Stomach (tissue), 9 donors: Measurements from ENCODE around the gene KRT86. TPM values are rescaled to one million over a fixed set of nuclear protein-coding genes. Genes with fewer than 3 reads are reported as not detected.

Experiments
- DNase-seq, 2 donors: peaks; one replicate each; pipeline versions ENCODE4 v3.0.0 to v3.0.0-alpha.2; 2013 to 2019
- H3K27ac ChIP-seq, 5 donors: fragments of 200-600 bp in 4 of 5; sonication (generic) in 4 of 5; one replicate each; pipeline ENCODE4 v1.5.1; 2013 to 2019; ENCODE audit warnings: mild to moderate bottlenecking in 1 of 5, moderate library complexity in 1 of 5
- H3K27me3 ChIP-seq, 3 donors: fragments of 200-600 bp; sonication (generic); one replicate each; pipeline ENCODE4 v1.5.1; 2017 to 2019; ENCODE audit warnings: mixed run types in 1 of 3
- H3K36me3 ChIP-seq, 4 donors: fragments of 200-600 bp; sonication (generic); 1 replicate in 3 of 4; 2 replicates in 1 of 4; pipeline ENCODE4 v1.5.1; 2016 to 2019
- H3K4me1 ChIP-seq, 4 donors: fragments of 200-600 bp; sonication (generic); one replicate each; pipeline ENCODE4 v1.5.1; 2016 to 2019
- H3K4me3 ChIP-seq, 4 donors: fragments of 200-600 bp; sonication (generic) in 3 of 4; one replicate each; pipeline ENCODE4 v1.5.1; 2016 to 2019; ENCODE audit warnings: mild to moderate bottlenecking in 1 of 4
- H3K9me3 ChIP-seq, 4 donors: fragments of 200-600 bp; sonication (generic); one replicate each; pipeline ENCODE4 v1.5.1; 2016 to 2019
- EP300 ChIP-seq: sonication (generic); formaldehyde crosslinking; IDR thresholded peaks from one replicate; pipeline ENCODE4 v1.6.1; 2017; ENCODE audit warnings: antibody characterized with exemption
- POLR2A ChIP-seq, 4 donors: fragments of 450-650 bp; IDR thresholded peaks; one replicate each; pipeline ENCODE4 v1.6.1; 2016; ENCODE audit warnings: antibody characterized with exemption in 4 of 4, control low read depth in 2 of 4, mild to moderate bottlenecking in 1 of 4, moderate library complexity in 1 of 4
- POLR2AphosphoS5 ChIP-seq, 3 donors: sonication (generic); formaldehyde crosslinking; IDR thresholded peaks; one replicate each; pipeline ENCODE4 v1.6.1; 2016; ENCODE audit warnings: antibody characterized with exemption in 3 of 3
- WGBS, 5 donors: extraction: QIAGEN DNeasy Blood & Tissue Kit in 3 of 5; methylation state at CpG; one replicate each; pipeline versions ENCODE4 v1.1.5 to v1.1.7; 2013 to 2018; 5-methylcytosine and 5-hydroxymethylcytosine counted together
- intact Hi-C: fragments of 100-400 bp; cut with DNase I; formaldehyde crosslinking; loops from one replicate; pipeline ENCODE4 v1.15.1; 2023; ENCODE audit warnings: low total_unique reads
- polyA plus RNA-seq, 3 donors: library from polyadenylated mRNA; stranded (reverse); fragments of 200-250 nt; gene quantifications; one replicate each; pipeline ENCODE4 v1.2.3, GENCODE V29; 2013
- total RNA-seq, 5 donors: library from RNA; depleted of rRNA; stranded (reverse); fragments of >200 nt; gene quantifications; one replicate each; pipeline versions ENCODE4 v1.1.0 to v1.2.3, GENCODE V29; 2014 to 2016
- TF ChIP-seq, protein P1 (sequence below), 7 experiments: fragments of 450-650 bp in 4 of 7; fragments of 200-600 bp in 3 of 7; sonication (generic) in 3 of 7; IDR thresholded peaks; one replicate each; pipeline ENCODE4 v1.5.1; 2016 to 2019; ENCODE audit warnings: antibody characterized with exemption in 7 of 7, control low read depth in 2 of 7, mild to moderate bottlenecking in 1 of 7
- donor health status: healthy with polysubstance abuse.
- donor health status: Bipolar disorder and iron deficiency.
- donor health status: healthy.

KRT86 gene
- total and polyA plus RNA-seq, 8 donors: not detected

DNA sequence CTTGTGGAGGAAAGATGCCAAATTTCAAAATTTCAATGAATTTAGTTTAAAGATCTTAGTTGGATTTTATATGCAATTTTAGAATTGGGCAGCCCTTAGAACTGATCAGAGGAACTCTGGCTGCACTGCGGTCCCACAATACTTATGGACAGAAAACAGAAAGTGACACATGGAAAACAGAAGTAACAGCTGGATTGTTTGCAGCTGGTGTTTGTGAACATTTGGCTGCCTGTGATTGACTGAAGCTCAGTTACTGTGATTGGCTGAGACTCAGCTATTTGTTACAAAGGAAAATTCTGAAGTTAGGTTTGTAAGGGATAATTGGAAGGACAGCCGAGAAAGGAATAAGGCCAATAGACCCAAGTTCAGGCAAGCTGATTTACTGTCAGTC lies 10.0 kb upstream of the KRT86 start:
- WGBS, 5 donors: 67 to 85% (median 81%) methylated on average over 2 of the region's 2 CpGs
- no peaks in the 10 kb centered on the region for H3K9me3 ChIP-seq
- no peak overlapping the region for H3K4me3 ChIP-seq
- TF ChIP-seq, protein P1, sequence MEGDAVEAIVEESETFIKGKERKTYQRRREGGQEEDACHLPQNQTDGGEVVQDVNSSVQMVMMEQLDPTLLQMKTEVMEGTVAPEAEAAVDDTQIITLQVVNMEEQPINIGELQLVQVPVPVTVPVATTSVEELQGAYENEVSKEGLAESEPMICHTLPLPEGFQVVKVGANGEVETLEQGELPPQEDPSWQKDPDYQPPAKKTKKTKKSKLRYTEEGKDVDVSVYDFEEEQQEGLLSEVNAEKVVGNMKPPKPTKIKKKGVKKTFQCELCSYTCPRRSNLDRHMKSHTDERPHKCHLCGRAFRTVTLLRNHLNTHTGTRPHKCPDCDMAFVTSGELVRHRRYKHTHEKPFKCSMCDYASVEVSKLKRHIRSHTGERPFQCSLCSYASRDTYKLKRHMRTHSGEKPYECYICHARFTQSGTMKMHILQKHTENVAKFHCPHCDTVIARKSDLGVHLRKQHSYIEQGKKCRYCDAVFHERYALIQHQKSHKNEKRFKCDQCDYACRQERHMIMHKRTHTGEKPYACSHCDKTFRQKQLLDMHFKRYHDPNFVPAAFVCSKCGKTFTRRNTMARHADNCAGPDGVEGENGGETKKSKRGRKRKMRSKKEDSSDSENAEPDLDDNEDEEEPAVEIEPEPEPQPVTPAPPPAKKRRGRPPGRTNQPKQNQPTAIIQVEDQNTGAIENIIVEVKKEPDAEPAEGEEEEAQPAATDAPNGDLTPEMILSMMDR (IDR thresholded peaks at IDR 0.05): no peak
- TF ChIP-seq EP300 (no peak), POLR2AphosphoS5 (IDR thresholded peaks at IDR 0.05) (no peak), POLR2A (IDR thresholded peaks at IDR 0.05) (no peak)
- H3K36me3 ChIP-seq: no peaks in the 10 kb centered on the region
- intact Hi-C loops: no loop called here
- no peaks in the 10 kb centered on the region for H3K4me1 ChIP-seq
- H3K27ac ChIP-seq: no peak overlapping the region
- no peak for DNase-seq
- H3K27me3 ChIP-seq: peaks cover 0 to 32% (median under 1%) of the 10 kb centered on the region in 3 donors

DNA sequence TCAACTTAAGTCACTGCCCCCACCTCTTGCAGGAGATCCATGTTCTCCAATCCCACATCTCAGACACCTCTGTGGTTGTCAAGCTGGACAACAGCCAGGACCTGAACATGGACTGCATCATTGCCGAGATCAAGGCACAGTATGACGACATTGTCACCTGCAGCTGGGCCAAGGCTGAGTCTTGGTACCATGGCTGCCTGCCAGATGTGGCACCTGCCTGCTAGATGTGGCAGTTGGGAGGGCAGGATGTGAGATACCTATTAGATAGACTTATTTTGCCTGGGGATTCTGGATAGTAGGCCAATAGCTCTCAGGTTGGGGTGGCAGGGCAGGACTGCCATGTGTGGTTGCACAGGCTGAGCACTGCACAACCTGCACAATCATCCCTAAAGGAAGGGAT lies 7.9 kb upstream of the KRT86 start:
- WGBS, 5 donors: 70 to 93% (median 82%) methylated on average over 2 of the region's 2 CpGs
- Histone ChIP-seq H3K4me3 (no peak overlapping the region), H3K9me3 (no peaks in the 10 kb centered on the region), H3K4me1 (no peaks in the 10 kb centered on the region), H3K36me3 (no peaks in the 10 kb centered on the region), H3K27ac (no peak overlapping the region), H3K27me3 (peaks cover 0 to 31% (median 0%) of the 10 kb centered on the region in 3 donors)
- intact Hi-C loops: no loop called here
- TF ChIP-seq POLR2A (IDR thresholded peaks at IDR 0.05) (no peak), POLR2AphosphoS5 (IDR thresholded peaks at IDR 0.05) (no peak), EP300 (no peak)
- TF ChIP-seq, protein P1 (IDR thresholded peaks at IDR 0.05): no peak
- no peak for DNase-seq

DNA sequence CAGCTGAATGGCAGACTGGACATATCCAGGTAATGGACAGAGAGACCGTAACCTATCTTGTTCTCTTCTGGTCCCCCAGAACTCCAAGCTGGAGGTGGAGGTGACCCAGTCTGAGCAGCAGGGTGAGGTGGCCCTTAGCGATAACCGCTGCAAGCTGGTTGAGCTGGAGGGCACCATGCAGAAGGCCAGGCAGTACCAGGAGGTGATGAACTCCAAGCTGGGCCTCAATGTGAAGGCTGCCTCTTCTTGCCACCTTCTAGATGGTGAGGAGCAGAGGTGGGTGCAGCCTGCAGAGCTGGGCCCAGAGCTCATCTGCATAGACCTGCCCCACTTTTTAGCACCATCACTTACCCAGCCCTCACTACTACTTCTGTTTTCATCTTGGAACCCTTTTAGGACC lies 7.2 kb upstream of the KRT86 start:
- no peak for TF ChIP-seq POLR2AphosphoS5 (IDR thresholded peaks at IDR 0.05)
- TF ChIP-seq EP300: no peak
- TF ChIP-seq POLR2A (IDR thresholded peaks at IDR 0.05): no peak
- TF ChIP-seq, protein P1 (IDR thresholded peaks at IDR 0.05): no peak
- H3K4me3 ChIP-seq: no peak overlapping the region
- peaks cover 0 to 23% (median 0%) of the 10 kb centered on the region in 3 donors for H3K27me3 ChIP-seq
- intact Hi-C loops: no loop called here
- H3K27ac ChIP-seq: no peak overlapping the region
- H3K9me3 ChIP-seq: no peaks in the 10 kb centered on the region
- 98 to 100% (median 100%) methylated on average over 1 to 3 of the region's 3 CpGs for WGBS, 5 donors
- DNase-seq: no peak
- H3K4me1 ChIP-seq: no peaks in the 10 kb centered on the region
- H3K36me3 ChIP-seq: no peaks in the 10 kb centered on the region

DNA sequence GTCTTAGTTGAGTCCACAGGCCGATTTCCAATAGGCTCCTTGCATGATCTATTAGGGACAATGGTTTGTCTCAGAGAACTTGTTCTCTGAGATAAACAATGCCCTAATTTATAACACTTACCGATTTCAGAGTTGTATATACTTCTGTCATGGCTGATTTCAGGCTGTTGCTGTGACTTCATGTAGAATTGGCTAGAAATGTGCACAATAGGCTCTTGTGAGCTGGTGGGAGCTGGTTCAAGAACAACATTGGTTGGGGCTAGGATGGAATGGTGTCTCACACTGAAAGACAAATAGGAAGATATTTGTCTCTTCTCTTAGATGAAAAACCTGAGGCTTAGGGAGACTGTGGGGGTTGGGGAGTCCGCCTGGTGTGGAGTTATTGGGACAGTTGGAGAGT lies 6.7 kb upstream of the KRT86 start:
- Histone ChIP-seq H3K27ac (no peak overlapping the region), H3K36me3 (no peaks in the 10 kb centered on the region), H3K9me3 (no peaks in the 10 kb centered on the region), H3K27me3 (peaks cover 0 to 19% (median 0%) of the 10 kb centered on the region in 3 donors), H3K4me1 (no peaks in the 10 kb centered on the region), H3K4me3 (no peak overlapping the region)
- TF ChIP-seq POLR2AphosphoS5 (IDR thresholded peaks at IDR 0.05) (no peak), POLR2A (IDR thresholded peaks at IDR 0.05) (no peak), EP300 (no peak)
- TF ChIP-seq, protein P1 (IDR thresholded peaks at IDR 0.05): no peak
- intact Hi-C loops: no loop called here
- 78 to 87% (median 87%) methylated on average over 3 of the region's 3 CpGs for WGBS, 5 donors
- DNase-seq: no peak
